ENCODE data around the gene LHX3. TPM values are rescaled to one million over a fixed set of nuclear protein-coding genes. Genes with fewer than 3 reads are reported as not detected.

Gene LHX3
- polyA plus RNA-seq, 1 of the 3 experiments (the other 2 are of a cell fraction) = not detected

GRCh38 chr9:136160995-136161610, 43.8 kb downstream of the LHX3 start:
- Histone ChIP-seq H3K4me2 (no peak overlapping the region), H4K20me1 (ENCODE audit: insufficient read depth) (no peaks in the 10 kb centered on the region), H3K9me3 (no peaks in the 10 kb centered on the region), H3K9me2 (no peaks in the 10 kb centered on the region), H2AFZ (ENCODE audit: low read depth) (no peak overlapping the region), H3K4me3 (ENCODE audit: low read depth in 2 of 2, low read length in 1 of 2) (no peak overlapping the region), H3F3A (replicated peaks; ENCODE audit: insufficient read depth) (no peaks in the 10 kb centered on the region), H3K36me3 (replicated peaks in 1 of 2; ENCODE audit: control insufficient read depth in 1 of 2, insufficient read depth in 2 of 2, low read length in 1 of 2) (no peaks in the 10 kb centered on the region), H3K4me1 (ENCODE audit: control insufficient read depth in 1 of 2, insufficient read depth in 2 of 2, low read depth in 1 of 2, low read length in 1 of 2) (no peaks in the 10 kb centered on the region), H3K27me3 (ENCODE audit: insufficient read depth) (peaks cover 22% of the 10 kb centered on the region), H3K9ac (no peak overlapping the region), H3K79me2 (ENCODE audit: insufficient read depth) (no peaks in the 10 kb centered on the region), H3K27ac (ENCODE audit: low read depth in 2 of 2, low read length in 1 of 2) (no peak overlapping the region)
- ChIA-PET POLR2A (no interaction called here), CTCF (interaction anchor here (1.0 to 2.3 kb wide), 2 partner anchors 9 to 122 kb away, joined by 3 to 15 read pairs; no protein-coding TSS in a partner anchor)
- TF ChIP-seq MEF2A (IDR thresholded peaks at IDR 0.05; ENCODE audit: borderline replicate concordance, low read depth) (no peak), IRF3 (IDR thresholded peaks at IDR 0.05; ENCODE audit: low read depth, low read length) (no peak), GATA2 (CRISPR knock-in tag; IDR thresholded peaks at IDR 0.05) (no peak), FOSL2 (IDR thresholded peaks at IDR 0.05; ENCODE audit: borderline replicate concordance, low read depth) (no peak), RXRA (IDR thresholded peaks at IDR 0.05; ENCODE audit: borderline replicate concordance, low read depth) (no peak), POLR2AphosphoS5 (IDR thresholded peaks at IDR 0.05; ENCODE audit: low read depth, low read length) (no peak), SMC3 (IDR thresholded peaks at IDR 0.05; ENCODE audit: low read depth, low read length) (no peak), USF2 (IDR thresholded peaks at IDR 0.05; ENCODE audit: borderline replicate concordance, low read depth, low read length) (no peak), RAD21 (IDR thresholded peaks at IDR 0.05; ENCODE audit: low read length) (no peak), NRF1 (IDR thresholded peaks at IDR 0.05; ENCODE audit: low read depth, low read length) (no peak), FOXJ3 (CRISPR knock-in tag; IDR thresholded peaks at IDR 0.05) (no peak), TAF1 (IDR thresholded peaks at IDR 0.05; ENCODE audit: borderline replicate concordance, low read depth, low read length) (no peak), ZBTB33 (IDR thresholded peaks at IDR 0.05; ENCODE audit: borderline replicate concordance, low read depth) (no peak), SIN3A (IDR thresholded peaks at IDR 0.05; ENCODE audit: borderline replicate concordance, low read depth, low read length) (no peak), TEAD4 (IDR thresholded peaks at IDR 0.05; ENCODE audit: borderline replicate concordance, insufficient read depth) (no peak), EP300 (IDR thresholded peaks at IDR 0.05; ENCODE audit: borderline replicate concordance in 1 of 2, low read depth in 1 of 2, low read length in 1 of 2) (no peak), FOXM1 (IDR thresholded peaks at IDR 0.05; ENCODE audit: low read depth) (no peak)
- DNase-seq = no peak
- 66% methylated on average over 8 of the region's 10 CpGs for WGBS (ENCODE audit: low lambda C conversion rate)
